Small intestine (tissue), 7 donors: ENCODE data around the gene ARL13B. TPM values are rescaled to one million over a fixed set of nuclear protein-coding genes. Genes with fewer than 3 reads are reported as not detected.
A peak's percentile ranks its signal among the peaks of the same experiment; 100 is the strongest.
"Not testable (repeated sequence)": the region's sequence is repeated elsewhere in the genome, so short reads cannot be mapped to it uniquely, and the experiment has no call there.

ENCODE experiments used
- DNase-seq, 2 donors: peaks; one replicate each; pipeline versions ENCODE4 v3.0.0 to v3.0.0-alpha.2; 2013
- FAIRE-seq: peaks from 2 replicates; lab custom pipeline; 2012; peaks lifted over from hg19 to GRCh38; lab: Jason Lieb, UNC
- H3K27ac ChIP-seq, 3 donors: one replicate each; pipeline ENCODE4 v1.5.1; 2013; ENCODE audit warnings: low read length in 2 of 3, mild to moderate bottlenecking in 2 of 3, control low read depth in 1 of 3, inconsistent platforms in 1 of 3, low read depth in 1 of 3, moderate library complexity in 1 of 3
- H3K27me3 ChIP-seq, 3 donors: one replicate each; pipeline ENCODE4 v1.6.1; 2013; ENCODE audit warnings: low read length in 3 of 3, inconsistent platforms in 1 of 3; ENCODE audit not compliant: control insufficient read depth in 3 of 3, insufficient read depth in 3 of 3
- H3K36me3 ChIP-seq, 3 donors: one replicate each; pipeline ENCODE4 v1.6.1; 2013; ENCODE audit warnings: low read length in 3 of 3, inconsistent platforms in 1 of 3, low read depth in 1 of 3, mild to moderate bottlenecking in 1 of 3, moderate library complexity in 1 of 3; ENCODE audit not compliant: control insufficient read depth in 3 of 3, insufficient read depth in 2 of 3
- H3K4me1 ChIP-seq, 3 donors: one replicate each; pipeline ENCODE4 v1.6.1; 2013; ENCODE audit warnings: low read length in 2 of 3, inconsistent platforms in 1 of 3, low read depth in 1 of 3, mild to moderate bottlenecking in 1 of 3, moderate library complexity in 1 of 3; ENCODE audit not compliant: control insufficient read depth in 3 of 3, insufficient read depth in 2 of 3
- H3K4me3 ChIP-seq, 3 donors: one replicate each; pipeline ENCODE4 v1.5.1; 2013; ENCODE audit warnings: low read length in 3 of 3, control low read depth in 1 of 3, inconsistent platforms in 1 of 3, low read depth in 1 of 3, mild to moderate bottlenecking in 1 of 3, moderate library complexity in 1 of 3
- H3K9me3 ChIP-seq, 2 donors: one replicate each; pipeline ENCODE4 v1.6.1; 2013; ENCODE audit warnings: low read depth in 1 of 2, low read length in 1 of 2; ENCODE audit not compliant: control insufficient read depth in 2 of 2, insufficient read depth in 1 of 2
- WGBS, 3 donors: extraction: QIAGEN DNeasy Blood & Tissue Kit; methylation state at CpG; one replicate each; pipeline ENCODE4 v1.1.7; 2013; 5-methylcytosine and 5-hydroxymethylcytosine counted together
- polyA plus RNA-seq, 4 donors: library from polyadenylated mRNA; stranded (reverse) in 3 of 4; unstranded in 1 of 4; fragments of 200-250 nt in 3 of 4; fragments of 120-200 nt in 1 of 4; gene quantifications; one replicate each; pipeline versions ENCODE4 v1.2.1 to v1.2.3, GENCODE V29; 2013
- donor health status: healthy with polysubstance abuse.
- donor health status: control.
- donor health status: control.
- donor health status: Bipolar disorder and iron deficiency.
- donor health status: healthy.

ARL13B gene
- polyA plus RNA-seq, 4 donors, result 1.3 to 5.9 (median 2.7) TPM

GRCh38 chr3:93962798-93963197, 17.2 kb upstream of the ARL13B start:
- Histone ChIP-seq H3K27me3 (no peaks in the 10 kb centered on the region), H3K36me3 (no peaks in the 10 kb centered on the region), H3K4me3 (no peak overlapping the region), H3K9me3 (no peaks in the 10 kb centered on the region), H3K4me1 (no peaks in the 10 kb centered on the region), H3K27ac (no peak overlapping the region)
- FAIRE-seq (no peak), DNase-seq (no peak)
- 75 to 90% (median 78%) methylated on average over 3 of the region's 3 CpGs for WGBS, 3 donors

GRCh38 chr3:93965106-93965505, 14.8 kb upstream of the ARL13B start:
- DNase-seq, H3K9me3 ChIP-seq, H3K4me1 ChIP-seq, H3K36me3 ChIP-seq, H3K27me3 ChIP-seq, H3K4me3 ChIP-seq, FAIRE-seq, H3K27ac ChIP-seq: not testable (repeated sequence)
- WGBS, 3 donors, result 94 to 96% (median 96%) methylated on average over 19 of the region's 19 CpGs

GRCh38 chr3:93969443-93969842, 10.5 kb upstream of the ARL13B start:
- no peak for FAIRE-seq

GRCh38 chr3:93969997-93970396, 10.0 kb upstream of the ARL13B start:
- no peak overlapping the region for H3K27ac ChIP-seq
- no peaks in the 10 kb centered on the region for H3K36me3 ChIP-seq
- no peaks in the 10 kb centered on the region for H3K9me3 ChIP-seq
- peaks cover 0 to 7% (median 0%) of the 10 kb centered on the region in 3 donors for H3K4me1 ChIP-seq
- 84 to 100% (median 94%) methylated on average over 1 of the region's 1 CpG for WGBS, 3 donors
- no peak for DNase-seq
- no peak overlapping the region for H3K4me3 ChIP-seq
- H3K27me3 ChIP-seq, result no peaks in the 10 kb centered on the region
- FAIRE-seq, result no peak

More at GRCh38 chr3:93969443-93969842, 10.5 kb upstream of the ARL13B start:
- no peaks in the 10 kb centered on the region for H3K36me3 ChIP-seq
- H3K4me1 ChIP-seq, result peaks cover 0 to 7% (median 0%) of the 10 kb centered on the region in 3 donors
- H3K4me3 ChIP-seq, result no peak overlapping the region
- 66 to 79% (median 67%) methylated on average over 3 of the region's 3 CpGs for WGBS, 3 donors
- no peak overlapping the region for H3K27ac ChIP-seq
- no peaks in the 10 kb centered on the region for H3K9me3 ChIP-seq
- H3K27me3 ChIP-seq, result no peaks in the 10 kb centered on the region
- no peak for DNase-seq

GRCh38 chr3:93973131-93974126, 6.5 kb upstream of the ARL13B start, which contains the start of gene PROS1:
Gene PROS1, minus strand, starts transcription at chr3:93973896. Its CDS starts 147 bp downstream, at chr3:93973749.
- FAIRE-seq (no peak), DNase-seq (peak; percentile 66 to 93)
- Histone ChIP-seq H3K4me1 (peaks cover 0 to 7% (median 0%) of the 10 kb centered on the region in 3 donors), H3K36me3 (no peaks in the 10 kb centered on the region), H3K27me3 (peaks cover 0 to 3% (median 0%) of the 10 kb centered on the region in 3 donors), H3K4me3 (peak within 1 kb of the TSS; percentile 14 to 63 (median 46)), H3K27ac (peak within 1 kb of the TSS; percentile 66 to 96 (median 78)), H3K9me3 (no peaks in the 10 kb centered on the region)
- WGBS, 3 donors, result 1% methylated on average over 50 to 53 of the region's 53 CpGs

GRCh38 chr3:93981649-93982048, 1.7 kb downstream of the ARL13B start:
- no peak for FAIRE-seq
- WGBS, 3 donors, result 95 to 97% (median 95%) methylated on average over 13 of the region's 13 CpGs

GRCh38 chr3:93983408-93983807, 3.5 kb downstream of the ARL13B start:
- no peak for FAIRE-seq
- H3K4me3 ChIP-seq, result no peak overlapping the region
- WGBS, 3 donors, result 90 to 91% (median 91%) methylated on average over 3 of the region's 3 CpGs

More at GRCh38 chr3:93981649-93982048, 1.7 kb downstream of the ARL13B start:
- H3K27ac ChIP-seq, result no peak overlapping the region
- H3K4me1 ChIP-seq, result no peaks in the 10 kb centered on the region
- H3K36me3 ChIP-seq, result no peaks in the 10 kb centered on the region
- no peaks in the 10 kb centered on the region for H3K9me3 ChIP-seq
- DNase-seq, result no peak
- H3K4me3 ChIP-seq, result no peak overlapping the region
- H3K27me3 ChIP-seq, result no peaks in the 10 kb centered on the region

GRCh38 chr3:93984618-93985017, 4.7 kb downstream of the ARL13B start:
- FAIRE-seq, result no peak
- H3K4me3 ChIP-seq, result no peak overlapping the region

More at GRCh38 chr3:93983408-93983807, 3.5 kb downstream of the ARL13B start:
- DNase-seq, result no peak
- H3K4me1 ChIP-seq, result no peaks in the 10 kb centered on the region
- no peaks in the 10 kb centered on the region for H3K9me3 ChIP-seq
- H3K36me3 ChIP-seq, result no peaks in the 10 kb centered on the region
- H3K27me3 ChIP-seq, result no peaks in the 10 kb centered on the region
- no peak overlapping the region for H3K27ac ChIP-seq

More at GRCh38 chr3:93984618-93985017, 4.7 kb downstream of the ARL13B start:
- WGBS, 3 donors, result 82 to 94% (median 90%) methylated on average over 5 of the region's 5 CpGs
- Histone ChIP-seq H3K9me3 (no peaks in the 10 kb centered on the region), H3K36me3 (no peaks in the 10 kb centered on the region), H3K4me1 (no peaks in the 10 kb centered on the region), H3K27me3 (no peaks in the 10 kb centered on the region), H3K27ac (no peak overlapping the region)
- no peak for DNase-seq
